Esophagus muscularis mucosa (tissue), 3 donors: Measurements from ENCODE around the gene B3GALNT2.

Experiments used
- POLR2AphosphoS5 ChIP-seq, 2 donors: sonication (generic); formaldehyde crosslinking; IDR thresholded peaks; one replicate each; pipeline ENCODE4 v1.6.1; 2017; ENCODE audit warnings: antibody characterized with exemption in 2 of 2
- TF ChIP-seq, protein P1 (sequence below), 3 experiments: fragments of 200-600 bp in 2 of 3; fragments of 450-650 bp in 1 of 3; sonication (generic) in 2 of 3; IDR thresholded peaks; one replicate each; pipeline ENCODE4 v1.5.1; 2017 to 2019; ENCODE audit warnings: antibody characterized with exemption in 3 of 3, mild to moderate bottlenecking in 2 of 3, moderate library complexity in 1 of 3

DNA sequence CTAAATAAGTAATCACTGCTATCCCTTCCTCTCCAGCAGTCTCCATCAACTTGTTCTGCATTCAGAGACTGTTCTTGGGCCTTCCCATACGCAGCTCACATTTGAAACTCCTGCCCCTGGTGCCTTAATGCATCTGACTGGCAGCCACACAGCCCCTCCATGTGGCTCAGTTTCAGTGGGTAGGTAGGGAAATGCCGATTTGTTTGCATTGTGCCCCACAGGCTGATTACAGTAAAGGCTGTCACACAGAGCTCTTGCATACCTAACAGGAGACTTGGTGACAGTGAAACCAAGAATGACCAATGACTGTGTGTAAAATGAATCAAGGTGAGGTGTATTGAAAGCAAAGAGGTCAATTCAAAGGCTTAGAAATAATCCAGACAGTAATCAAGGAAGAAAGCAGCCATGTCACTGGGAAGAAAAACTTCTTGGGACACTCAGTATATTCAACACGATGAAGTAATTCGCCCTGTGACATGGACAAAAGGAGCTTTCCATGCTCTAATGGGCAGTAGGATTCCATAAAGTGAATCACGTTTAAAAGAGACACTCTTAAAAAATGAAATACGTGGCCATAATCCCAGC is 12.7 kb upstream of the B3GALNT2 start:
- TF ChIP-seq POLR2AphosphoS5 (IDR thresholded peaks at IDR 0.05): no peak
- TF ChIP-seq, protein P1, sequence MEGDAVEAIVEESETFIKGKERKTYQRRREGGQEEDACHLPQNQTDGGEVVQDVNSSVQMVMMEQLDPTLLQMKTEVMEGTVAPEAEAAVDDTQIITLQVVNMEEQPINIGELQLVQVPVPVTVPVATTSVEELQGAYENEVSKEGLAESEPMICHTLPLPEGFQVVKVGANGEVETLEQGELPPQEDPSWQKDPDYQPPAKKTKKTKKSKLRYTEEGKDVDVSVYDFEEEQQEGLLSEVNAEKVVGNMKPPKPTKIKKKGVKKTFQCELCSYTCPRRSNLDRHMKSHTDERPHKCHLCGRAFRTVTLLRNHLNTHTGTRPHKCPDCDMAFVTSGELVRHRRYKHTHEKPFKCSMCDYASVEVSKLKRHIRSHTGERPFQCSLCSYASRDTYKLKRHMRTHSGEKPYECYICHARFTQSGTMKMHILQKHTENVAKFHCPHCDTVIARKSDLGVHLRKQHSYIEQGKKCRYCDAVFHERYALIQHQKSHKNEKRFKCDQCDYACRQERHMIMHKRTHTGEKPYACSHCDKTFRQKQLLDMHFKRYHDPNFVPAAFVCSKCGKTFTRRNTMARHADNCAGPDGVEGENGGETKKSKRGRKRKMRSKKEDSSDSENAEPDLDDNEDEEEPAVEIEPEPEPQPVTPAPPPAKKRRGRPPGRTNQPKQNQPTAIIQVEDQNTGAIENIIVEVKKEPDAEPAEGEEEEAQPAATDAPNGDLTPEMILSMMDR (IDR thresholded peaks at IDR 0.05): no peak
